ENCODE measurements around the gene RGS6. TPM values are rescaled to one million over a fixed set of nuclear protein-coding genes. Genes with fewer than 3 reads are reported as not detected.

The RGS6 gene
- total RNA-seq, 2 experiments from 2014 or later, result 0.39 to 0.57 TPM

- H3K27me3 Mint-ChIP-seq, result peaks cover 8% of the 10 kb centered on the region
- H3K9me3 Mint-ChIP-seq (ENCODE audit: low read depth), result no peaks in the 10 kb centered on the region
- no peak for DNase-seq
- intact Hi-C loops (cut with DNase I, micrococcal nuclease), result no loop called here
- H3K4me3 Mint-ChIP-seq, result no peak overlapping the region
- H3K4me1 Mint-ChIP-seq, result no peaks in the 10 kb centered on the region
- CTCF ChIA-PET, result no interaction called here
- POLR2A ChIA-PET, result no interaction called here
- ATAC-seq, result no peak
- H3K27ac Mint-ChIP-seq, result no peak overlapping the region
- no peaks in the 10 kb centered on the region for H3K36me3 Mint-ChIP-seq (ENCODE audit: low read depth)
These were observed 414.9 kb downstream of the RGS6 start for GRCh38 chr14:72347118-72347517.

GRCh38 chr14:72350215-72350614, 418.0 kb downstream of the RGS6 start:
- no peaks in the 10 kb centered on the region for H3K36me3 Mint-ChIP-seq (ENCODE audit: low read depth)
- ATAC-seq, result no peak
- H3K4me1 Mint-ChIP-seq, result no peaks in the 10 kb centered on the region
- H3K4me3 Mint-ChIP-seq, result no peak overlapping the region
- intact Hi-C loops (cut with DNase I, micrococcal nuclease), result no loop called here
- CTCF ChIA-PET, result interaction anchor here (1.2 kb wide), 1 partner anchor 326 kb away, joined by 3 read pairs; no protein-coding TSS in a partner anchor
- DNase-seq, result no peak
- POLR2A ChIA-PET, result no interaction called here
- no peaks in the 10 kb centered on the region for H3K9me3 Mint-ChIP-seq (ENCODE audit: low read depth)
- peaks cover 9% of the 10 kb centered on the region for H3K27me3 Mint-ChIP-seq
- H3K27ac Mint-ChIP-seq, result no peak overlapping the region

GRCh38 chr14:72352012-72352411, 419.8 kb downstream of the RGS6 start:
- intact Hi-C loops (cut with DNase I, micrococcal nuclease), result no loop called here
- H3K36me3 Mint-ChIP-seq (ENCODE audit: low read depth), result no peaks in the 10 kb centered on the region
- no peaks in the 10 kb centered on the region for H3K9me3 Mint-ChIP-seq (ENCODE audit: low read depth)
- no peak for DNase-seq
- H3K27me3 Mint-ChIP-seq, result peaks cover 12% of the 10 kb centered on the region
- peak; percentile 47 for ATAC-seq
- no peaks in the 10 kb centered on the region for H3K4me1 Mint-ChIP-seq
- ChIA-PET POLR2A (no interaction called here), CTCF (no interaction called here)
- H3K27ac Mint-ChIP-seq, result no peak overlapping the region
- H3K4me3 Mint-ChIP-seq, result no peak overlapping the region

GRCh38 chr14:72366619-72367018, 434.4 kb downstream of the RGS6 start:
- Mint-ChIP-seq H3K4me1 (no peaks in the 10 kb centered on the region), H3K9me3 (ENCODE audit: low read depth) (no peaks in the 10 kb centered on the region), H3K27me3 (peaks cover 4% of the 10 kb centered on the region), H3K27ac (no peak overlapping the region), H3K36me3 (ENCODE audit: low read depth) (no peaks in the 10 kb centered on the region), H3K4me3 (no peak overlapping the region)
- DNase-seq (no peak), ATAC-seq (no peak)
- intact Hi-C loops (cut with DNase I, micrococcal nuclease), result no loop called here
- ChIA-PET CTCF (no interaction called here), POLR2A (no interaction called here)

- peaks cover 8% of the 10 kb centered on the region for H3K27me3 Mint-ChIP-seq
- H3K27ac Mint-ChIP-seq, result no peak overlapping the region
- intact Hi-C loops (cut with DNase I, micrococcal nuclease), result no loop called here
- H3K4me3 Mint-ChIP-seq, result no peak overlapping the region
- ChIA-PET POLR2A (no interaction called here), CTCF (no interaction called here)
- H3K36me3 Mint-ChIP-seq (ENCODE audit: low read depth), result no peaks in the 10 kb centered on the region
- ATAC-seq (no peak), DNase-seq (no peak)
- H3K9me3 Mint-ChIP-seq (ENCODE audit: low read depth), result no peaks in the 10 kb centered on the region
- H3K4me1 Mint-ChIP-seq, result no peaks in the 10 kb centered on the region
These were observed 436.9 kb downstream of the RGS6 start for GRCh38 chr14:72369106-72369505.

GRCh38 chr14:72377016-72377415, 444.8 kb downstream of the RGS6 start:
- H3K9me3 Mint-ChIP-seq (ENCODE audit: low read depth), result peaks cover 10% of the 10 kb centered on the region
- ATAC-seq, result no peak
- peaks cover 5% of the 10 kb centered on the region for H3K4me1 Mint-ChIP-seq
- ChIA-PET POLR2A (no interaction called here), CTCF (interaction anchor here (0.6 kb wide), 1 partner anchor 367 kb away, joined by 3 read pairs; no protein-coding TSS in a partner anchor)
- peaks cover 21% of the 10 kb centered on the region for H3K27me3 Mint-ChIP-seq
- no peak overlapping the region for H3K4me3 Mint-ChIP-seq
- intact Hi-C loops (cut with DNase I, micrococcal nuclease), result no loop called here
- H3K36me3 Mint-ChIP-seq (ENCODE audit: low read depth), result no peaks in the 10 kb centered on the region
- DNase-seq, result no peak
- no peak overlapping the region for H3K27ac Mint-ChIP-seq

- POLR2A ChIA-PET, result no interaction called here
- Mint-ChIP-seq H3K9me3 (ENCODE audit: low read depth) (peaks cover 8% of the 10 kb centered on the region), H3K4me1 (peaks cover 5% of the 10 kb centered on the region), H3K4me3 (no peak overlapping the region), H3K27me3 (peaks cover 14% of the 10 kb centered on the region), H3K36me3 (ENCODE audit: low read depth) (no peaks in the 10 kb centered on the region), H3K27ac (no peak overlapping the region)
- CTCF ChIA-PET, result no interaction called here
- no peak for DNase-seq
- ATAC-seq, result no peak
- intact Hi-C loops (cut with DNase I, micrococcal nuclease), result no loop called here
These were observed 448.2 kb downstream of the RGS6 start for GRCh38 chr14:72380456-72380855.

- Mint-ChIP-seq H3K27ac (no peak overlapping the region), H3K4me1 (no peaks in the 10 kb centered on the region), H3K9me3 (ENCODE audit: low read depth) (no peaks in the 10 kb centered on the region), H3K27me3 (peaks cover 14% of the 10 kb centered on the region), H3K4me3 (no peak overlapping the region), H3K36me3 (ENCODE audit: low read depth) (no peaks in the 10 kb centered on the region)
- ATAC-seq (no peak), DNase-seq (no peak)
- POLR2A ChIA-PET, result no interaction called here
- intact Hi-C loops (cut with DNase I, micrococcal nuclease), result no loop called here
- CTCF ChIA-PET, result interaction anchor here (1.0 kb wide), 1 partner anchor 23 kb away, joined by 3 read pairs; no protein-coding TSS in a partner anchor
These were observed 451.6 kb downstream of the RGS6 start for GRCh38 chr14:72383865-72384264.

GRCh38 chr14:72387726-72388125, 455.5 kb downstream of the RGS6 start:
- Mint-ChIP-seq H3K4me3 (no peak overlapping the region), H3K36me3 (ENCODE audit: low read depth) (no peaks in the 10 kb centered on the region), H3K9me3 (ENCODE audit: low read depth) (no peaks in the 10 kb centered on the region), H3K27me3 (peaks cover 5% of the 10 kb centered on the region), H3K27ac (no peak overlapping the region), H3K4me1 (no peaks in the 10 kb centered on the region)
- POLR2A ChIA-PET, result no interaction called here
- DNase-seq, result no peak
- intact Hi-C loops (cut with DNase I, micrococcal nuclease), result no loop called here
- CTCF ChIA-PET, result no interaction called here
- ATAC-seq, result no peak

GRCh38 chr14:72389200-72389599, 457.0 kb downstream of the RGS6 start:
- ChIA-PET CTCF (no interaction called here), POLR2A (no interaction called here)
- H3K4me3 Mint-ChIP-seq, result no peak overlapping the region
- intact Hi-C loops (cut with DNase I, micrococcal nuclease), result no loop called here
- H3K27ac Mint-ChIP-seq, result no peak overlapping the region
- H3K9me3 Mint-ChIP-seq (ENCODE audit: low read depth), result peaks cover 12% of the 10 kb centered on the region
- no peaks in the 10 kb centered on the region for H3K36me3 Mint-ChIP-seq (ENCODE audit: low read depth)
- H3K27me3 Mint-ChIP-seq, result peaks cover 5% of the 10 kb centered on the region
- no peaks in the 10 kb centered on the region for H3K4me1 Mint-ChIP-seq
- no peak for ATAC-seq
- no peak for DNase-seq

GRCh38 chr14:72401101-72401625, 468.9 kb downstream of the RGS6 start:
- no peak overlapping the region for H3K4me3 Mint-ChIP-seq
- H3K27ac Mint-ChIP-seq, result no peak overlapping the region
- ChIA-PET CTCF (interaction anchor here (0.6 to 0.8 kb wide), 4 partner anchors 8 to 730 kb away, joined by 3 read pairs; no protein-coding TSS in a partner anchor), POLR2A (no interaction called here)
- intact Hi-C loops (cut with DNase I, micrococcal nuclease), result no loop called here
- H3K4me1 Mint-ChIP-seq, result peaks cover 12% of the 10 kb centered on the region
- ATAC-seq (no peak), DNase-seq (no peak)
- H3K36me3 Mint-ChIP-seq (ENCODE audit: low read depth), result no peaks in the 10 kb centered on the region
- H3K27me3 Mint-ChIP-seq, result peaks cover 40% of the 10 kb centered on the region
- H3K9me3 Mint-ChIP-seq (ENCODE audit: low read depth), result no peaks in the 10 kb centered on the region

GRCh38 chr14:72401632-72402376, 469.6 kb downstream of the RGS6 start:
- POLR2A ChIA-PET, result no interaction called here
- no peaks in the 10 kb centered on the region for H3K9me3 Mint-ChIP-seq (ENCODE audit: low read depth)

More at GRCh38 chr14:72401632-72402376, 469.6 kb downstream of the RGS6 start:
- Mint-ChIP-seq H3K27me3 (peaks cover 40% of the 10 kb centered on the region), H3K27ac (no peak overlapping the region), H3K36me3 (ENCODE audit: low read depth) (no peaks in the 10 kb centered on the region), H3K4me1 (peaks cover 12% of the 10 kb centered on the region), H3K4me3 (no peak overlapping the region)
- DNase-seq (peak; percentile 44), ATAC-seq (no peak)
- CTCF ChIA-PET, result interaction anchor here (0.6 to 0.8 kb wide), 3 partner anchors 9 to 731 kb away, joined by 3 read pairs; no protein-coding TSS in a partner anchor
- intact Hi-C loops (cut with DNase I, micrococcal nuclease), result no loop called here
